SK-N-SH treated with all-trans-retinoic acid at 6 μM for 48 hours (cell line): ENCODE measurements around the gene CIBAR2.

Experiments
- ZFP30 ChIP-seq: fragments of 450-650 bp; formaldehyde crosslinking; IDR thresholded peaks from 2 replicates; pipeline ENCODE4 v1.5.0; 2022; ENCODE audit warnings: mild to moderate bottlenecking, moderate library complexity
- TF ChIP-seq, protein P1 (sequence below): fragments of 250-450 bp; sonication (Bioruptor Pico); IDR thresholded peaks from 2 replicates; pipeline ENCODE4 v1.8.0; 2020; ENCODE audit warnings: mild to moderate bottlenecking, moderate library complexity, borderline replicate concordance

DNA sequence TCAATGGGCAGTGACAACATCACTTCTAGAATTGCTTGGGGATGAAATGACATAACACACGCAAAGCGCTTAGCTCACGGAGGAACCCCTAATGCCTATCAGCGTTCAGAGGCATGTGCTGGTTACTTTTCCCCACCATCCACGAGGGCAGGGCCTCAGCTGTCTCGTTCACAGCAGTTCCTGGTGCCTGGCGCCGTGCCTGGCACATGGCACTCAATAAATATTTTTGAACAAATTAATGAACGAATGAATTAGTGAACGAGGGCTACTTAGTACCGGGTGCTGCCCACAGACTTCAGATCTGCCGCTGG lies 14.1 kb upstream of the CIBAR2 start:
- no peak for TF ChIP-seq ZFP30 (CRISPR knock-in tag)
- TF ChIP-seq, protein P1, sequence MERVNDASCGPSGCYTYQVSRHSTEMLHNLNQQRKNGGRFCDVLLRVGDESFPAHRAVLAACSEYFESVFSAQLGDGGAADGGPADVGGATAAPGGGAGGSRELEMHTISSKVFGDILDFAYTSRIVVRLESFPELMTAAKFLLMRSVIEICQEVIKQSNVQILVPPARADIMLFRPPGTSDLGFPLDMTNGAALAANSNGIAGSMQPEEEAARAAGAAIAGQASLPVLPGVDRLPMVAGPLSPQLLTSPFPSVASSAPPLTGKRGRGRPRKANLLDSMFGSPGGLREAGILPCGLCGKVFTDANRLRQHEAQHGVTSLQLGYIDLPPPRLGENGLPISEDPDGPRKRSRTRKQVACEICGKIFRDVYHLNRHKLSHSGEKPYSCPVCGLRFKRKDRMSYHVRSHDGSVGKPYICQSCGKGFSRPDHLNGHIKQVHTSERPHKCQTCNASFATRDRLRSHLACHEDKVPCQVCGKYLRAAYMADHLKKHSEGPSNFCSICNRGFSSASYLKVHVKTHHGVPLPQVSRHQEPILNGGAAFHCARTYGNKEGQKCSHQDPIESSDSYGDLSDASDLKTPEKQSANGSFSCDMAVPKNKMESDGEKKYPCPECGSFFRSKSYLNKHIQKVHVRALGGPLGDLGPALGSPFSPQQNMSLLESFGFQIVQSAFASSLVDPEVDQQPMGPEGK, result no peak
